Measurements from ENCODE around the gene DCLK1.
A peak's percentile ranks its signal among the peaks of the same experiment; 100 is the strongest.

Gene DCLK1

DNA sequence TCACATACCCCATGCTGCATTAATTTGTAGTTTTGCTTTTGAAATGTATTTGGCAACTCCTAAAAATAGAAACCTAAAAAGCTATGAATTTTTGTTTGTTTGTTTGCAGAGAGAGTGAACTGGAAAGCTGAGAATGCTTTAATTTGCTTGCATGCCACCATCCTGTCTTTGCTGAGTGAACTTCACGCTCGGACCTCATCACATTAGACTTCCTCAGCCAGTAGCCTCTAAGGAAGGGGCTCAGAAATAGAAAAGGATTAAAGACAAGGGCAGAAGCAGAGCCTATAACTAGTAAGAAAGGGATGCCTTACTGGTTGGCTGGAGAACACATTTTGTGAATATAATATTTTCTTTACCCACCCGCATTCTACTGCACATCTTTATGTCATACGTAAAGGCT is 275.1 kb downstream of the DCLK1 start:
- DNase-seq: no peak

DNA sequence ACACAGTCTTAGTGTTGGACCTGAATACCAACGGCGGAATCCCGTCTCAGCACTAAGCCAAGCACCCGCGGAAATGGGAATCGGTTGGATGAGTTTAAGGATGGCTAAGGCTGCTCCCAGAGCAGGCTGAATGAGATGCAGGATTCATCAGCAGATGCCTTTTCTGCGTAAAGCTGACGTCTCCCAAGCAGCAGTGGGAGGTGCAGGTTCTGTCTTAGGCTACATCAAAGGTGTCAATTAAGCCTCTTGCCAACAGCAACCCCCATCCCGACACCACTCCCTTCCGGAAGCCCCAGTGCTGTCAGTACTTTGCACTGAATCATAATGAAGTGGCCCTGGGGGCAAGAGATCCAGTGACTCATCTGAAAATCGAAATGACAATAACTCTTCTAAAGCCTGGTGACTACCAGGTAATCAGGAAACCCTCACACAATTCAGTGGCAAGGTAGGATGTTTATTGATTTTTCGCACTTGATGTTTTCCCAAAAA is 275.6 kb downstream of the DCLK1 start:
- no peak for DNase-seq

DNA sequence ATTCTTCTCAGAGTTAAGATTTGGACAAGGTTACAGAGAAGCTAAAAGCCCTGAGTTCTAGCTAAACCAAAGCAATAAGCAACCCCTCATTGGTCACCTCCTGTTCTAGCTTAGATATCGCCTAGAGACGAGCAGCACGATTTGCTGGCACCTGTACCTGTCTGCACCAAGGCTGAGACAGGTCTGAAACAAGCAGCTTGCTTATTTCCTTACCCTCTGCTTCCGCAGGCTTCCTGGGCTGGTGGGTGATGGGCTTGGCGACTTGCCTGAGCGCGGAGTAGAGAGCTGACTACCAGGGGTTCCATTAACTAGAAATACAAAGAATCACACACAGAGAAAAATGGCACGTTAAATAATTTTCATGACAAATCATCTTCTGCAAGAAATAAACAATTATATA is 276.9 kb downstream of the DCLK1 start:
- no peak for DNase-seq

DNA sequence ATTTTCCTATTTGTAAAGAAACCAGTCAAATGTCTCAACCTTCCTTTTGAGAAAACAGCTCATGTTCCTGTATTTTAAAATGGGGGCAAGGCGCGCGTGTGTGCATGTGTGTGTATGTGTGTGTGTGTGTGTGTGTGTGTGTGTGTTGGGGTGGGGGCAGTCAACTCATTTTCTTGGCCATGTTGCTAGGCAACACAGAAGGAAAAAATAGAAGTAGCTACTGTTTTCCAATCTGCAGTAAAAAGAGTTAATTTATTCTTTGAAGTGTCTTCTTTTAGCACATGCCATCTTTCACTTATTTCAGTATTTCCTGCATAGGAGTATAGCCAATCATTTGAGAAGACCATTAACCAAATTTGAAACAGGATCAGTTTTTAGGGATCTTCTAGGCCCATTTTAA is 279.3 kb downstream of the DCLK1 start:
- no peak for DNase-seq

DNA sequence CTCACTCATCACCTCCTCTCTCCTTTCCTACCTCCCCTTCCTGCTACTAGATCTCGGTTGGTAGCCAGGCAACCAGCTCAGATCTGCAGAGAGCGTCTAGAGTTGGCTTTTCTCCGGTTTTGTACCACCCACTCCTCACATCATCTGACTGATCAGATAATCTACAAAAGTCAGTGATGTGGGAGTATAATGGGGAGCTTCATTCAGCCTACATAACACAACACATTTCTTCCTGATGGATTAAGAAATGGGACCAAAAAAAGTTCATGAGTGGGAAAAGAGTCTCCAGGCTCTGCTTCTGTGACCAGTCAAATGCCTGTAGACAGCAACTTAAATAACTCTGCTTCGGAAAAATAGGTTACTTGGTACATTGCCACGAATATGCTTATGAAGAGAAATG is 279.8 kb downstream of the DCLK1 start:
- no peak for DNase-seq

DNA sequence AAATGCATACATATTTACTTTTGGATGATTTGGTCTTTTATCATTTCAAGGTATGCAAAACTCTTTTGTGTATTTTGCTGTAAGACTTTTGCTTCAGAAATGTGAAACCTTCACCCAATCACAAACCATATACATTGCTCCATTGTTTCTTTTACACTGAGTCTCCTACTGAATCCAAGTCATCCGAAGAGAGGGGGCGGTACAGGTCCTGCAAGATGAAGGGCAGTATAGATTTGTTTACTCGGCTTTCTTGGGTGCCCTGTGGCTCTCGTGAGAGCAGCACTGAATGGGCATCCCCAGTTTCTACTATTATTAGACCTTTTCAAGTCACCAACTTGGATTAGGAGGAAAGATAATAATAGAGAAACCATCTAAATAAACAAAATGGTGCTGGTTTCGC is 280.6 kb downstream of the DCLK1 start:
- no peak for DNase-seq

DNA sequence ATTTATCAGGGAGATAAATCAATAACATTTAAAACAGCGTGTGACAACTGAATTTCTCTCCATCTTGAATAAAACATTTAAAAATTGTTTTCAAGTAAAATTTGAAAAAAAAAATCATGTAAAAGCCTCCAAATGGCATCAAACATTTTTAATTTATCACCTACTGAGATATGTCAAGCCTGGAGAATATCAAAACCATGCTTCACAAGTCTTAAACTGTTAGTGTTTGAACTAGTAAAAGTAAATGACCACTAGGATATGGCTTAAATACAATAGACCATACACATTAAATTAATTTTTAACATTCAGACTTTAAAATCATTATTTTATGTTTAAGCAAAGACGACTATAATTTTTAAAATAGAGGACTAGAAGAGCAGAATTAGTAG is 281.9 kb downstream of the DCLK1 start:
- no peak for DNase-seq

DNA sequence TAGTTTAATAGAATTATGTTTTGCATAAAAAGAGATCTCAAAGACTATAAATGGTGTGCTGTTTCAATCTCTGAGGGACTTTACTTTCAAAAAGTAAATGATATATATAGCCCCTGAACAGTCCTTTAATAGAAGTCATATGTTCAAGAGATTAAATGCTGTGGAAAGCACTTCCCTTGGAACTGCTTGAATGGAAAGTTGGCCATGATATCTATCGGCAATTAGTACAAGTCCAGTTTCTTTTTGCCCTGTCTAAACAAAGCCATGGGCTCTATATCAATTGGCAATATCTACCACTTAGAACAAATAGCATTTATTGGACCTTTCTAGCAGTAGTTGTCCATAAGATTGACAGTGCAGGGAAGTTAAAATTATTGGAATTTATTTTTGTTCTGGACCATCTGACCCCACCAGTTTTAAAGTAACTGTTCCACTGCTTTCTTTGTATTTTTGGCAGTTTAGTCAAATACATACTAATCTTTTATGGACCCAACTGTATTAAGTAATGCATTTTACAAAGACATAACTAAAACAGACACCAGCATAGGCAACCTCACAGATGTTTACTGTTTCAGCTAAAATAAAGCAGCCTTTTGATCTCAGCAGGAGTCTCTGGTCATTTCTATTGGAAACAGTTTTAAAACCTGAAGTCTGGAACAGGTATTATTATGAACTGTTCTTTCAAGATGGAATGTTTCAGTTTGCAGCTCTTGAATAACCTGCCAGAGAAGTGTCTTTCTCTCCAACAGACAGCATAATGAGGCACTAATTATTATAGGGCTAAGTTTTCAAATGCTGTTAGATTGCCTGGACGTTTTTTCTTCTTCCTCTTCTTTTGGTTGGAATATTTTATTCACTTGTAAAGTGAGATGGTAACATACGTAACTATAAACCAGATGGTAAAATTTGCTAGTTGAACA is 282.6 kb downstream of the DCLK1 start:
- DNase-seq: peak; percentile 52

DNA sequence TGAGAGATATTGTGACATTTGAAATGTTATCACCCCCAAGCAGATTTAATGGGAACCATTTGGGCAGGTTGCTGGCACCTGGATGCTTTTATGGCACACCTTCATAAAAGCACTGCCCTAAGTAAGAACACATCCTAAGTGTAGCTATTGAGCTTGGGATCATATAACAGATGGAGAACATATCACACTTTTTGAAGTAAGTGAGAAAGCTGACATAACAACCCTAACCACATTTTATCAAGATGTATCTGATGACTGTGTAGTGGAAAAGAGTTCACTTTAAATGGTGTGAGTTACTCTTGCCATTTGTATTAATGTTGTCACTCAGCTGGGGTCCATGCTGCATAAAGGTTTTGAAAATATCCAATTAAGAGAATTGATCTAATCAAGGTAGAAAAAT is 287.9 kb downstream of the DCLK1 start:
- DNase-seq: no peak

DNA sequence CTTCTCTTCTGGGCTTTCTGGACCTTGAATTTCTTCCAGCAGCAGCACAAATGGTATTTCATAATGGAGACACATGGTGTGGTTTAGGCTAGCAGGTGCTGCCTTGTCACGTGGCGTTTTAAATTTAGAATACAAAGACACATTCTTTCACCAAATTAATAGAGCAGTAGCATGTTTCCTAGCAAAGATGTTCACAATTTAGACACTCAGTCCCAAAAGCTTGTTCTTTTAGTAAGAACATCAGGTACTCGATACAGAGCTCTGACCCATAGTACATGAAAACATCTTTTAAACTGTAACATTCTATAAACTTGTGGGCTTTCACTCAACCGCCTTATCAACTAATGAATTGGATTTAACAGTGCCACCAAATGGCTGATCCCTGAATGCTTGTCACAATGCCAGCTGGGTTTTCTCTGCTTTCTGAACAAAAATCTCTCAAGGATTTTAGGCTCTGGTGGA is 290.1 kb downstream of the DCLK1 start:
- DNase-seq: no peak

DNA sequence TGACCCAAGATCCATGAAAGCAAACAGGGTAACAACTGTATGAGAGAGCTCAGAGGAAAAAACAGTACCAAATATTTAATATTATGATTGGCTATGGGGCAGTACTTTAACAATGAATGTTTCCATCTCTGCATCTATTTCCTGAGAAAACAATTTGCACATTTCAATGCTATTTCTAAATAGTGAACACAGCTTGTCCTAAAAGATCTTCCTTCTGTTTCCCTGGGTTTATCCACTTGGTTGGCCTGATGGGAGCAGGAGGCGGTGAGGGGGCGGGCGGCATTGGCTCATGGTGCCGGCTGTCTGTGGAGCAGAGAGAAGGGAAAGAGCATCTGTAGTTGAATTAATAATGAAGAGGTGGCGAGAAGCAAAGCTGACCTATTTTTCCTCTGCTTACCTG is 291.4 kb downstream of the DCLK1 start:
- DNase-seq: no peak

DNA sequence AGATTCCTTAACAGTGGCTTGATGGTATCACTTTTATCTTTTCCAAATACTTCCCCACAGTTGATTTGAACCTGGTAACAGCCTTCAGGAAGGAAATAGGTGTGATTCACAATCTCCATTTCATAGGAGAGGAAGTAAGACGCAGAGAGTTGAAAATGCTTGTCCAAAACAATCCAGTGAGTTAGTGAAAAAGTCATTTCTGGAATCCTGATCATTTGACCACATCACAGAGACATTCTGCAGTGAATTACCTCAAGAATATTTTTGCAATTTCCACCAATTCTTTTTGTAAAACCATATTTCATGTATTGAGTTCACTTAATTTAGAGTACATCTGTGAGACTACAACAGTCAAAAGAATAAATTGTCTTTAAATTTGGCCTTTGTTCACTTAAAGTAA is 292.8 kb downstream of the DCLK1 start:
- no peak for DNase-seq

DNA sequence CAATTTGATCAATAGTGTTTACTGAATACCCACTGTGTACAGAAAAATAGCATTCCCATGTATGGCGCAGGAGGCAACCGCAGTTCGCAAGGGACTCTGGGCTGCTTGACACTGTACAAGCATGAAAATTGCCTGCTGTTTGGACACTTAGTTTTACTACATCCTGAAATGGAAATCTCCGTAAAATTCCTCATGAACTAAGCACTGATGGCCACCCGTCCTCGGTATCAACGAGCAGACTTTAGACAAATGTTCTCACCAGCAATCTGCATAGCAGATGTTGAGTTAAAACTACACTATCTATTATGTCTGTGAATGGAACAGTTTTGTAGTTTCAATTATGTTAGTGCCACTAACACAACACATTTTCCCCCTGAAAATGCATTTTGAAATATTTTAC is 294.7 kb downstream of the DCLK1 start:
- no peak for DNase-seq

DNA sequence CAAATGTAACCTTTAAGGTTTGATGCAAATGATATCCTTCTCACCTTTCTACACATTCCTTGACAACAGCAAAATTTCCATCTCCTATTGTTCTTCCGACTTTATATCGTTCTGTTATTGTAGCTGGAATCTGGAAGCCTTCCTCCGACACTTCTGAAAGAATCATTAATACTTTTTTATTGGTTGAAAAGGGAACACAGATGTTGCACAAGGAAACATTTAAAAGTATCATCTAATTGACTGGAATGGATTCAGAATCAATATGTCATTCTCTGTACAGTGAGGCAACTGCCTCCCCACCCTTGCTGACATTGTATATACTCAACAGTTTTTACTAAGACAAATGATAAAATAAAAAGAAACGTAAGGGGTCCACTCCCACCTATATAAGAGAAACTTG is 295.2 kb downstream of the DCLK1 start:
- no peak for DNase-seq

DNA sequence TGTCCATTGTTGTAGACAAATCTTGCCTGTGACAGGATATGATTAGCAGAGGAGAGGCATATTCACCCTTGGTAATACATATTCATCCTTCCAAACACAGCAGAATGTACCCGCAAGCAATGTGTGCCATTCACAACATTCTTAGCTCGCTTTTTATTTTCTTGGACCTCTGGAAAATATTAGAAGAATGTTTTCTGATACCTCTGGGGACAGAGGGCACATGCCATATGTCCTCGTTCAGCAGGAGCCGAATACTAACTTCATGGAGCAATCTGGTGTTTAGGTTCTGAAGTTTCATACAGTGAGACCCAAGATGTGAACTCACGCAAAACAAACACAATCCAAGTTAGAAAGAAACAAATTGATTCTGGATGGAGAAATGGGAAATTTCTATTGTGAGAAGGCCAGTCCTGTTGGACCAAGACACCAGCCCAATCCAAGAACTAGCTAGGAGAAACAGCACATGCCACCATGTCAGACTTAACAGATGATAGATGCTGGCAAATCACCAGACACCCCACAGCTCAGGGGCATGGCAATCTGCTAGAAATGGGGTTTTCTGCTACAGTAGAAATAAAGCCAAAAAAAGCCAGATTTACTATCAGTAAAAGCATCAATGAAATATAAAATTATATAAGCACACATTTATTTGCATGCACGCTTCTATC is 297.4 kb downstream of the DCLK1 start:
- DNase-seq: no peak

DNA sequence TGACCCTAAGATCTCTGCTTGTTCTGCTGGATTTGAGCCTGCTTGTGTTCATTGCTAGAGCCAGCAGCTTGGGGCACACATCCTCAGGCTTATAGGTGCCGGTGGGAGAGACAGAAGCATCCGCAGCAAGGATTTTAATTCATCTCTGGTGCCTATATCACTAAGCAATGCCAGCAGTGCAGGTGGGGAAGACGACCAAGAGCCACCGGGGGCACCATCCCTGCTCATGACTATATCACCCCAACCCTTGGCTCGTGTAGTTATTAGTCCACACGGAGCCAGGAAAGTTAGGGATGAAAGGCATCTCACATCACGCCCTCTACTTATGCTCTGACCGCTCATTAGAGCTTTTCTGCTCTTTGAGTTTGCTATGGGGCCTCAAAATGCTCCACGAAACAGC is 298.2 kb downstream of the DCLK1 start:
- no peak for DNase-seq

DNA sequence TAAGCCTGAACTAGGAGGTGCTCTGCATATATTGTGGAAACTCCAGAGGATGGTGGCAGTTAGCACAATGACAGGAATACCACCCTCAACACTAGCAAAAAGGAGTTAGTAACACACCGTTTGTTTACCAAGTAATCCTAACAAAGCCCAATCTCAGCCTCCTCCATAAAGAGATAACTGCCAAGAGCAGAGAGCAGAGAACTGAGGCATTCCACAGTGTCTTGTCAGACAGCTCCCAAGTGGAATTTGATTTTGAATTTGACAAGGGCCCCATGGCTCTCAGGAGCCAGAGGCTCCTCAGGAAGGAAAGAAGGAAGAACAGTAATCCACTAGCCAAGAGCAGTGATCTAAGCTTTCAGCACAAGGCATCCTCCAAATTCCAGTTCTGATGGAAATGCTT is 298.6 kb downstream of the DCLK1 start:
- no peak for DNase-seq

DNA sequence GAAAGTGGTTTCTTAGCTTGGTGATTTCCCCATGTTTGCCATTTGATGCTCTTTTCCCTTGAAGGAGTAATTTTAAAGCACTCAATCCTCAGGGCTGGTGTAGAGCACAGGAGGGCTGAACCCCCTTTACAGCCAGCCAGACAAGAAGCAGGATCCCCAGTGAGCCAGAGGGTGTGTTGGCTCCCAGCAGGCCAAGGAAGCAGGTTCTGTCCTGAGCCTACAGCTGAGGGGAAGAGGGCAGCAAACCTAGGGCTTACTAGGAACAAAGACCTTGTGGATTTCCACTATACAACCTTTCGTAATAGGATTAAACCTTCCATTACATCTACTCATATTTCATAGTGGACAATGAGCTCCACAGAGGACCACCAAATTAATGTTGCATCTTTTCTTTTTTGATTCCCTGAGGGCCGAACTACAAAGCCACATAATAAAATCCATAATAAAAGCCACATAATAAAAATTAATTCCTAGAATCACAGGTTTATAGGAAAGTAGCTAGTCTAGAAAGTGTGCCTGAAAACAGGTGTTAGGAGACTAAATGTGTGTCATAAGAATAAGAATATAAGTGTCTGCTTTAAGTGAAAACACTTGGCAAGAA is 300.2 kb downstream of the DCLK1 start:
- DNase-seq: no peak

DNA sequence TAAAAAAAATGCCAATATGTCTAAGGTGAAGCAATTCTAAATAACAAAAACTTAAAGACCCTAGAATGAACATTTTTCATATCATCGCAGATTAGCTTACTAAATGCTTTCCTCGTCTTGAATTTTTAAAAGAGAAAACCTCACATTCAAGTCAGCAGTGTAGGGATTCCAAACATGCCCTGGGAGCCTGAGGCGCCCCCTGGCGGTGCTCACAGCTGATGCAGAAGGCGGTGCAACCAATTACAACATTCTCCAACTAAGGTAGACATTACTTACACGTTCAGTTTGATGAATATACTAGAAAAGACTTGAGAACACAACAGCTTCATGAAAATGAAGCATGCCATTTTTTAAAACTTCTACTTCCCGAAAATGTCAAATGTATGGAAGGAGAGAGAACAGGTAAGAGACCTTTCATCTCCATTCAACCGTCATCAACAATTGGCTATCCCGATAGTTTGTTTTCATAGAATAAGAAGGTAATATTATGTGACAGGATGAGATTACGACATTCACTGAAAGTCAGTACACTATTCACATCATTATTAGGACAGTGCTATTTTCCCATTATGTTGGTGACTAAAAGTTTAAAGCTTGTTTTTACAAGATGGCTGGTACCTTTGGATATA is 304.4 kb downstream of the DCLK1 start:
- DNase-seq: no peak

DNA sequence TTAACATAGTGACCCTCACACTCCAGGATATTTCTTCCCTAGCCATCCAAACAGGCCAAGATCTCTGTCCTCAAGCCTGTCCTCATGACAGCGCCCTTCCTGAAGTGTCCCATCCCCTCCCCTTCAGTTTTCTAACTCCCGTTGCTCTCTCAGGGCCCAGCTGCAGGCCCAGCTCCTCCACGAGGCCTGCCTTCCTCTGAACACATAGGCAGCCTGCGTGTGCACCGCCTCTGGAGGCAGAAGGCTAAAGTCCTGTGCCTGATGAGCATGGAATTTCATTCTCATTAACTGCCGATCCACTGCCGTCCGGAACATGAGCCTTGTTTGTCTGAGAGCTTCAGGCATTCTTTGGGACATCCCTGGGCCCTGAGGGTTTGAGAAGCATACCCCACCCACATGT is 306.4 kb downstream of the DCLK1 start:
- no peak for DNase-seq

DNA sequence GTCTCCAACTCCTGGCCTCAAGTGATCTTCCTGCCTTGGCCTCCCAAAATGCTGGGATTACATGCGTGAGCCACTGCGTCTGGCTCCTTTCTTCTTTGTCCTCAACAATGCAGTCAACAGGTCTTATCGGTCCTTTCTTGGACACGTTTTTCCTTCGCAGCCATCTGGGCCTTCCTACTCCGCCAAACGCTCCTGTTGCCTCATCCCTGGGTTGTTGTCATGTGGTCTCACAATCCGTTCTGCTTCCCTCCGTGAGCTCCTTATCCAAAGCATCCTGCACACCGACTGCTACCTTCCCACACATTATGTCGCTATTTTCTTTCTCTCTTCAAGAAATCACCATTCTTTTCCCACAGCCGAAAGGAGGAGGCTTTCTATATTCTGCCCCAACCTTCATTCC is 306.8 kb downstream of the DCLK1 start:
- DNase-seq: no peak

DNA sequence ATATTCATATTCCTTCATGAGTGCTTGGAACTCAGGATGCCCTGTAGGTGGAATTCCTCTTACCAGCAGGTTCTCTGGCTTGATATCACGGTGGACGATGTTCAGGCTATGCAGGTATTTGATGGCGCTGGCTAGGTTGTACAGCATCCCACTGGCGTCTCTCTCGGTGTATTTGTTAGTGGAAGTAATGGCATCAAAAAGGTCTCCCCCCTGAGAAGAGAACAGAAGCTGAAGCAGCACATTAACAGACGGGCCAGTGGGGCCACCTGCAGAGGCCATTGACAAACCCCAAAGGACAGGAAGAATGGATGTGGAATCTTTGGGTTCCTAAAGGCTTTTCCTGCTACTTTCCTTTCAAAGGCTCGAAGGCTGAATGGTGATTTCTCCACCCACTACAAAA is 308.5 kb downstream of the DCLK1 start:
- no peak for DNase-seq

DNA sequence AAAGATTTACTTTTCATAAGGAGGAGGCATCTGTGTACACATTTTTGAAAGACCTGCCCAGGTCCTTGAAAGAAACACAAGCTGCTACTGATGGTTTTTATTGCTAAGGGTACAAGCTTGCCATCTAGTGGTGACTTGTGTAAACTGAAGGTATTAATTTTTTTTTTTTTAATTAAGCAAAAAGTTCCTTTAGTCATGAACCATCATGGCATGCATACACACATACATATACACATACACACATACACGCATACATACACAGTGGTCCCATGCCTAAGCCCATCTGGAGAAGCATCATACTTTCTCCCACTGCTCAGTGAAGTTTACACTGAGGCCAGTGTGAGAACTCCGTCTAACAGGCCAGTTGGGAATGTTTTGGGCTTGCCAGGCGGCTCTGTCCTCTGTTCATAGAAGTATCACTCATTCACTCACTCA is 312.5 kb downstream of the DCLK1 start:
- no peak for DNase-seq
